Kidney (tissue), 14 donors: Measurements from ENCODE around the gene SPATA19. TPM values are rescaled to one million over a fixed set of nuclear protein-coding genes. Genes with fewer than 3 reads are reported as not detected.

Source experiments
- DNase-seq, 5 donors: peaks; one replicate each; pipeline ENCODE4 v3.0.0-alpha.2; 2013 to 2020
- FAIRE-seq: peaks from 2 replicates; lab custom pipeline; 2012; peaks lifted over from hg19 to GRCh38; lab: Jason Lieb, UNC
- H3K27ac ChIP-seq, 2 donors: one replicate each; pipeline ENCODE4 v1.7.0; 2013; ENCODE audit warnings: low read depth in 2 of 2, low read length in 2 of 2, inconsistent platforms in 1 of 2
- H3K27me3 ChIP-seq: one replicate; pipeline ENCODE4 v1.7.1; 2013; ENCODE audit warnings: low read length, inconsistent platforms; ENCODE audit not compliant: control insufficient read depth, insufficient read depth
- H3K36me3 ChIP-seq, 3 donors: one replicate each; pipeline versions ENCODE4 v1.7.0 to v1.7.1; 2013; ENCODE audit warnings: low read length in 3 of 3, control low read depth in 1 of 3, inconsistent platforms in 1 of 3; ENCODE audit not compliant: insufficient read depth in 3 of 3, control insufficient read depth in 2 of 3
- H3K4me1 ChIP-seq, 3 donors: one replicate each; pipeline versions ENCODE4 v1.7.0 to v1.7.1; 2013; ENCODE audit warnings: low read length in 3 of 3, inconsistent platforms in 1 of 3, low read depth in 1 of 3; ENCODE audit not compliant: control insufficient read depth in 2 of 3, insufficient read depth in 2 of 3
- H3K4me3 ChIP-seq, 3 donors: one replicate each; pipeline versions ENCODE4 v1.7.0 to v1.8.1; 2013; ENCODE audit warnings: low read length in 3 of 3, control low read depth in 1 of 3, inconsistent platforms in 1 of 3
- H3K9ac ChIP-seq, 3 donors: one replicate each; pipeline versions ENCODE4 v1.7.0 to v1.7.1; 2013; ENCODE audit warnings: low read length in 3 of 3, control low read depth in 1 of 3, inconsistent platforms in 1 of 3
- H3K9me3 ChIP-seq, 3 donors: one replicate each; pipeline versions ENCODE4 v1.7.0 to v1.7.1; 2013; ENCODE audit warnings: low read length in 3 of 3, control low read depth in 1 of 3, inconsistent platforms in 1 of 3; ENCODE audit not compliant: control insufficient read depth in 2 of 3, insufficient read depth in 1 of 3
- CTCF ChIP-seq: IDR thresholded peaks from 3 replicates; pipeline ENCODE4 v1.5.1; 2012; ENCODE audit warnings: mild to moderate bottlenecking, moderate library complexity, borderline replicate concordance; ENCODE audit not compliant: insufficient read depth; ENCODE audit errors: extremely low read depth
- intact Hi-C: fragments of 100-400 bp; cut with DNase I; formaldehyde crosslinking; loops from one replicate; pipeline ENCODE4 v1.11.1; 2022
- polyA plus RNA-seq: library from polyadenylated mRNA; stranded (reverse); fragments of 350-450 nt; fragmentation: Illumina TruSeq; extraction: RNeasy Lipid Tissue Mini Kit (QIAGEN cat#74804); gene quantifications from one replicate; pipeline ENCODE4 v1.2.3, GENCODE V29; 2014; ENCODE audit warnings: low read depth, low replicate concordance; ENCODE audit not compliant: insufficient read depth
- total RNA-seq: library from RNA; stranded (reverse); fragmentation: NEBNext Ultra II Directional; extraction: Animal tissue kit (Norgen Biotek cat#: 25700); gene quantifications from one replicate; pipeline ENCODE4 v1.2.1, GENCODE V29; 2021
- donor health status: control.
- donor health status: control.
- donor health status: control.
- donor health status: control.
- donor health status: control.
- donor health status: DM: yes; HTN: yes; CAD: no.
- donor health status: Normal renal cell carcinoma (clear cell type).

Gene SPATA19
- total and polyA plus RNA-seq, 2 donors from 2014 or later = not detected

- no peaks in the 10 kb centered on the region for H3K27me3 ChIP-seq
- no peaks in the 10 kb centered on the region for H3K4me1 ChIP-seq
- no peak overlapping the region for H3K9ac ChIP-seq
- no peaks in the 10 kb centered on the region for H3K36me3 ChIP-seq
- no peak overlapping the region for H3K4me3 ChIP-seq
- FAIRE-seq (no peak), DNase-seq (no peak)
- no peaks in the 10 kb centered on the region for H3K9me3 ChIP-seq
- no peak for TF ChIP-seq CTCF
- intact Hi-C loops = no loop called here
- H3K27ac ChIP-seq = no peak overlapping the region
Observed at GRCh38 chr11:133828871-133829270, 16.4 kb downstream of the SPATA19 start.

GRCh38 chr11:133827556-133827955, 17.8 kb downstream of the SPATA19 start:
- H3K36me3 ChIP-seq = no peaks in the 10 kb centered on the region
- H3K27me3 ChIP-seq = no peaks in the 10 kb centered on the region
- no peak for TF ChIP-seq CTCF
- FAIRE-seq (no peak), DNase-seq (no peak)
- no peaks in the 10 kb centered on the region for H3K9me3 ChIP-seq
- no peaks in the 10 kb centered on the region for H3K4me1 ChIP-seq
- no peak overlapping the region for H3K4me3 ChIP-seq
- H3K9ac ChIP-seq = no peak overlapping the region
- no peak overlapping the region for H3K27ac ChIP-seq
- intact Hi-C loops = no loop called here

- TF ChIP-seq CTCF = no peak
- no peak for FAIRE-seq
Observed at GRCh38 chr11:133826866-133827265, 18.4 kb downstream of the SPATA19 start.

GRCh38 chr11:133825666-133826065, 19.6 kb downstream of the SPATA19 start:
- no peaks in the 10 kb centered on the region for H3K9me3 ChIP-seq
- H3K9ac ChIP-seq = no peak overlapping the region
- H3K4me3 ChIP-seq = no peak overlapping the region
- no peak for DNase-seq
- no peaks in the 10 kb centered on the region for H3K36me3 ChIP-seq
- intact Hi-C loops = no loop called here
- H3K27ac ChIP-seq = no peak overlapping the region
- no peak for TF ChIP-seq CTCF
- H3K4me1 ChIP-seq = no peaks in the 10 kb centered on the region
- no peaks in the 10 kb centered on the region for H3K27me3 ChIP-seq
- no peak for FAIRE-seq

More at GRCh38 chr11:133826866-133827265, 18.4 kb downstream of the SPATA19 start:
- H3K4me1 ChIP-seq = no peaks in the 10 kb centered on the region
- no peak overlapping the region for H3K9ac ChIP-seq
- H3K27ac ChIP-seq = no peak overlapping the region
- intact Hi-C loops = no loop called here
- no peaks in the 10 kb centered on the region for H3K9me3 ChIP-seq
- no peaks in the 10 kb centered on the region for H3K27me3 ChIP-seq
- no peaks in the 10 kb centered on the region for H3K36me3 ChIP-seq
- H3K4me3 ChIP-seq = no peak overlapping the region
- no peak for DNase-seq
